ENCODE results near the gene RASAL1.

Gene RASAL1

GRCh38 chr12:113111247-113111646 lies 24.3 kb downstream of the RASAL1 start (continued):
- TF ChIP-seq ZNF155 (tag by site-specific recombination; IDR thresholded peaks at IDR 0.05) = no peak
- no peak for TF ChIP-seq ZNF518A (tag by site-specific recombination; conservative IDR thresholded peaks at IDR 0.05; ENCODE audit: low read depth)
- TF ChIP-seq FEZF1 (tag by site-specific recombination; IDR thresholded peaks at IDR 0.05) = no peak
- no peak for TF ChIP-seq KLF17 (tag by site-specific recombination; IDR thresholded peaks at IDR 0.05)
- TF ChIP-seq SALL2 (tag by site-specific recombination; IDR thresholded peaks at IDR 0.05; ENCODE audit: borderline replicate concordance) = no peak

- H3K9me3 ChIP-seq (ENCODE audit: control insufficient read depth, insufficient read depth, low read depth, low read length) = no peaks in the 10 kb centered on the region
- H3K27ac ChIP-seq (ENCODE audit: extremely low read depth, low read depth, low read length) = no peak overlapping the region
- POLR2A ChIA-PET = no interaction called here
- no peaks in the 10 kb centered on the region for H3K36me3 ChIP-seq (ENCODE audit: control insufficient read depth in 2 of 2, insufficient read depth in 1 of 2, low read length in 2 of 2)
- H3K4me3 ChIP-seq (ENCODE audit: low read depth, low read length) = no peak overlapping the region
- CTCF ChIA-PET = interaction anchor here (1.1 kb wide), 2 partner anchors 10 to 117 kb away, joined by 3 read pairs; no protein-coding TSS in a partner anchor
- H3K4me1 ChIP-seq (ENCODE audit: control insufficient read depth, insufficient read depth, low read length) = no peaks in the 10 kb centered on the region
- no peak for TF ChIP-seq ZNF473 (tag by site-specific recombination; IDR thresholded peaks at IDR 0.05)
- no peak for TF ChIP-seq ZNF558 (tag by site-specific recombination; IDR thresholded peaks at IDR 0.05)
- TF ChIP-seq WT1 (tag by site-specific recombination; IDR thresholded peaks at IDR 0.05) = no peak
- no peak for TF ChIP-seq ZBTB1 (tag by site-specific recombination; IDR thresholded peaks at IDR 0.05)
- TF ChIP-seq KLF8 (tag by site-specific recombination; IDR thresholded peaks at IDR 0.05) = no peak
- no peak for TF ChIP-seq ZNF10 (tag by site-specific recombination; IDR thresholded peaks at IDR 0.05)
- TF ChIP-seq ZNF341 (tag by site-specific recombination; IDR thresholded peaks at IDR 0.05; ENCODE audit: low read depth) = no peak
- TF ChIP-seq ZNF645 (tag by site-specific recombination; IDR thresholded peaks at IDR 0.05) = no peak
- no peak for TF ChIP-seq ZNF548 (tag by site-specific recombination; IDR thresholded peaks at IDR 0.05)
- TF ChIP-seq ZBTB7A (tag by site-specific recombination; IDR thresholded peaks at IDR 0.05; ENCODE audit: low read depth) = no peak
- no peak for TF ChIP-seq IKZF3 (tag by site-specific recombination; IDR thresholded peaks at IDR 0.05)
- TF ChIP-seq SCRT2 (tag by site-specific recombination; IDR thresholded peaks at IDR 0.05) = no peak
- TF ChIP-seq BCL6B (tag by site-specific recombination; IDR thresholded peaks at IDR 0.05) = no peak
- TF ChIP-seq PBX3 (CRISPR knock-in tag; IDR thresholded peaks at IDR 0.05) = no peak
- no peak for TF ChIP-seq ZSCAN18 (tag by site-specific recombination; IDR thresholded peaks at IDR 0.05)
- TF ChIP-seq ZBTB17 (tag by site-specific recombination; IDR thresholded peaks at IDR 0.05) = no peak
- TF ChIP-seq ZNF274 (IDR thresholded peaks at IDR 0.05; ENCODE audit: low read length) = no peak
- no peak for TF ChIP-seq ZNF274 (tag by site-specific recombination; IDR thresholded peaks at IDR 0.05; ENCODE audit: borderline replicate concordance)
These were observed 25.5 kb downstream of the RASAL1 start for GRCh38 chr12:113109872-113110599.
